Liver (tissue), 9 donors: Measurements from ENCODE around the gene ZNF320. TPM values are rescaled to one million over a fixed set of nuclear protein-coding genes. Genes with fewer than 3 reads are reported as not detected.
A peak's percentile ranks its signal among the peaks of the same experiment; 100 is the strongest.
"Not testable (repeated sequence)": the region's sequence is repeated elsewhere in the genome, so short reads cannot be mapped to it uniquely, and the experiment has no call there.

Experiments
- DNase-seq: peaks from one replicate; pipeline ENCODE4 v3.0.0-alpha.2; 2017; ENCODE audit warnings: low spot score
- H3K27ac ChIP-seq, 2 donors: one replicate each; pipeline ENCODE4 v1.7.0; 2013; ENCODE audit warnings: inconsistent platforms in 2 of 2, low read length in 2 of 2, control low read depth in 1 of 2, low read depth in 1 of 2, mild to moderate bottlenecking in 1 of 2
- H3K27me3 ChIP-seq, 4 donors: one replicate each; pipeline versions ENCODE4 v1.6.1 to v1.7.0; 2013; ENCODE audit warnings: low read length in 3 of 4, inconsistent platforms in 1 of 4, mild to moderate bottlenecking in 1 of 4, moderate library complexity in 1 of 4; ENCODE audit not compliant: control insufficient read depth in 4 of 4, insufficient read depth in 4 of 4
- H3K36me3 ChIP-seq, 4 donors: one replicate each; pipeline versions ENCODE4 v1.6.1 to v1.7.0; 2013; ENCODE audit warnings: low read length in 3 of 4, mild to moderate bottlenecking in 3 of 4, low read depth in 1 of 4, moderate library complexity in 1 of 4; ENCODE audit not compliant: control insufficient read depth in 4 of 4, insufficient read depth in 3 of 4
- H3K4me1 ChIP-seq, 4 donors: one replicate each; pipeline versions ENCODE4 v1.6.1 to v1.7.0; 2013; ENCODE audit warnings: low read length in 3 of 4, mild to moderate bottlenecking in 3 of 4, moderate library complexity in 1 of 4; ENCODE audit not compliant: control insufficient read depth in 4 of 4, insufficient read depth in 4 of 4
- H3K4me3 ChIP-seq, 3 donors: one replicate each; pipeline versions ENCODE4 v1.6.1 to v1.7.0; 2013; ENCODE audit warnings: low read length in 3 of 3, control low read depth in 1 of 3, low read depth in 1 of 3, mild to moderate bottlenecking in 1 of 3
- H3K9ac ChIP-seq, 2 donors: one replicate each; pipeline ENCODE4 v1.7.0; 2013; ENCODE audit warnings: low read length in 2 of 2, mild to moderate bottlenecking in 2 of 2, moderate library complexity in 2 of 2, control low read depth in 1 of 2, low read depth in 1 of 2
- H3K9me3 ChIP-seq, 4 donors: one replicate each; pipeline versions ENCODE4 v1.6.1 to v1.7.0; 2013; ENCODE audit warnings: low read length in 3 of 4; ENCODE audit not compliant: control insufficient read depth in 4 of 4
- ATF3 ChIP-seq: IDR thresholded peaks from 2 replicates; pipeline ENCODE4 v1.6.1; 2016; ENCODE audit warnings: antibody characterized with exemption
- EGR1 ChIP-seq, 2 donors: IDR thresholded peaks; 2 replicates each; pipeline ENCODE4 v1.6.1; 2016 to 2018; ENCODE audit warnings: antibody characterized with exemption in 2 of 2, low read depth in 2 of 2
- FOXA1 ChIP-seq: IDR thresholded peaks from 2 replicates; pipeline ENCODE4 v1.6.1; 2016; ENCODE audit warnings: antibody characterized with exemption
- FOXA2 ChIP-seq: IDR thresholded peaks from 2 replicates; pipeline ENCODE4 v1.6.1; 2016; ENCODE audit warnings: antibody characterized with exemption
- GABPA ChIP-seq, 2 donors: IDR thresholded peaks in 1 of 2; conservative IDR thresholded peaks in 1 of 2; 2 replicates each; pipeline ENCODE4 v1.6.1; 2016; ENCODE audit warnings: antibody characterized with exemption in 2 of 2, mild to moderate bottlenecking in 1 of 2, moderate library complexity in 1 of 2
- HNF4A ChIP-seq, 2 donors: conservative IDR thresholded peaks; 2 replicates each; pipeline ENCODE4 v1.6.1; 2016; ENCODE audit warnings: antibody characterized with exemption in 2 of 2, mild to moderate bottlenecking in 2 of 2
- HNF4G ChIP-seq: IDR thresholded peaks from 2 replicates; pipeline ENCODE4 v1.6.1; 2016; ENCODE audit warnings: antibody characterized with exemption
- JUND ChIP-seq, 2 donors: IDR thresholded peaks; 2 replicates each; pipeline ENCODE4 v1.6.1; 2016; ENCODE audit warnings: antibody characterized with exemption in 2 of 2
- MAX ChIP-seq: IDR thresholded peaks from 2 replicates; pipeline ENCODE4 v1.6.1; 2016; ENCODE audit warnings: antibody characterized with exemption
- RAD21 ChIP-seq, 2 donors: IDR thresholded peaks; 2 replicates each; pipeline ENCODE4 v1.6.1; 2016; ENCODE audit warnings: antibody characterized with exemption in 2 of 2, mild to moderate bottlenecking in 2 of 2
- RXRA ChIP-seq, 2 donors: IDR thresholded peaks; 2 replicates each; pipeline ENCODE4 v1.6.1; 2017 to 2018; ENCODE audit warnings: antibody characterized with exemption in 2 of 2, mild to moderate bottlenecking in 1 of 2
- SP1 ChIP-seq: IDR thresholded peaks from 2 replicates; pipeline ENCODE4 v1.6.1; 2018; ENCODE audit warnings: antibody characterized with exemption, mild to moderate bottlenecking
- TAF1 ChIP-seq: conservative IDR thresholded peaks from 2 replicates; pipeline ENCODE4 v1.6.1; 2016; ENCODE audit warnings: antibody characterized with exemption, mild to moderate bottlenecking
- YY1 ChIP-seq: IDR thresholded peaks from 2 replicates; pipeline ENCODE4 v1.6.1; 2016; ENCODE audit warnings: antibody characterized with exemption, mild to moderate bottlenecking
- ZBTB33 ChIP-seq: IDR thresholded peaks from 2 replicates; pipeline ENCODE4 v1.6.1; 2016; ENCODE audit warnings: antibody characterized with exemption
- WGBS: extraction: QIAGEN DNeasy Blood & Tissue Kit; methylation state at CpG from one replicate; pipeline ENCODE4 v1.1.7; 2013; 5-methylcytosine and 5-hydroxymethylcytosine counted together
- polyA plus RNA-seq, 2 donors: library from polyadenylated mRNA; stranded (reverse) in 1 of 2; unstranded in 1 of 2; fragments of 200-250 nt in 1 of 2; fragments of >200 nt in 1 of 2; fragmentation: Nextera tagmentation in 1 of 2; extraction: Ambion mirVana in 1 of 2; gene quantifications; one replicate each; pipeline versions ENCODE4 v1.2.1 to v1.2.3, GENCODE V29; 2013 to 2015
- total RNA-seq, 2 donors: library from RNA; depleted of rRNA; stranded (reverse); fragments of >200 nt; gene quantifications; one replicate each; pipeline ENCODE4 v1.2.3, GENCODE V29; 2014
- donor health status: healthy.
- donor health status: healthy.
- donor health status: healthy.
- donor health status: healthy.
- donor health status: healthy.

The ZNF320 gene
- total and polyA plus RNA-seq, 4 donors: 0.65 to 4.6 (median 1.8) TPM

- Histone ChIP-seq H3K9me3 (peaks cover 4 to 31% (median 6%) of the 10 kb centered on the region in 4 donors), H3K27me3 (no peaks in the 10 kb centered on the region), H3K4me1 (no peaks in the 10 kb centered on the region), H3K36me3 (no peaks in the 10 kb centered on the region), H3K9ac (no peak overlapping the region), H3K4me3 (no peak overlapping the region), H3K27ac (no peak overlapping the region)
- 94% methylated on average over 7 of the region's 7 CpGs for WGBS
- DNase-seq: no peak
- TF ChIP-seq HNF4A (conservative IDR thresholded peaks at IDR 0.05) (no peak), GABPA (IDR thresholded peaks at IDR 0.05 in 1 of 2, conservative IDR thresholded peaks at IDR 0.05 in 1 of 2) (no peak), ATF3 (no peak), SP1 (no peak), FOXA2 (no peak), EGR1 (IDR thresholded peaks at IDR 0.05; ENCODE audit: low read depth in 2 of 2) (no peak), YY1 (no peak), RAD21 (IDR thresholded peaks at IDR 0.05) (no peak), FOXA1 (no peak), RXRA (IDR thresholded peaks at IDR 0.05) (no peak), MAX (no peak), ZBTB33 (no peak), TAF1 (no peak), JUND (IDR thresholded peaks at IDR 0.05) (no peak), HNF4G (no peak)
Observed at GRCh38 chr19:52889076-52889475, 8.4 kb downstream of the ZNF320 start.

- no peak for DNase-seq
- TF ChIP-seq FOXA2 (no peak), YY1 (no peak), RXRA (IDR thresholded peaks at IDR 0.05) (no peak), JUND (IDR thresholded peaks at IDR 0.05) (no peak), FOXA1 (no peak), SP1 (no peak), MAX (no peak), HNF4A (conservative IDR thresholded peaks at IDR 0.05) (no peak), ZBTB33 (no peak), EGR1 (IDR thresholded peaks at IDR 0.05; ENCODE audit: low read depth in 2 of 2) (no peak)
- 92% methylated on average over 11 of the region's 11 CpGs for WGBS
- peaks cover 25 to 68% (median 39%) of the 10 kb centered on the region in 4 donors for H3K9me3 ChIP-seq
- no peak overlapping the region for H3K27ac ChIP-seq
- H3K9ac ChIP-seq: no peak overlapping the region
- peaks cover 3 to 16% (median 4%) of the 10 kb centered on the region in 4 donors for H3K36me3 ChIP-seq
- no peaks in the 10 kb centered on the region for H3K4me1 ChIP-seq
- H3K4me3 ChIP-seq: peak overlapping the region in 1 of 3 donors; percentile 25
- H3K27me3 ChIP-seq: no peaks in the 10 kb centered on the region
Observed at GRCh38 chr19:52880895-52881389, 16.5 kb downstream of the ZNF320 start.

- H3K36me3 ChIP-seq, H3K27me3 ChIP-seq, H3K4me1 ChIP-seq, H3K27ac ChIP-seq, H3K4me3 ChIP-seq, DNase-seq, H3K9ac ChIP-seq: not testable (repeated sequence)
- H3K9me3 ChIP-seq: peaks cover 12 to 23% (median 15%) of the 10 kb centered on the region in 4 donors
- 51% methylated on average over 6 of the region's 6 CpGs for whole genome bisulfite sequencing
Observed at GRCh38 chr19:52872996-52873395, 24.4 kb downstream of the ZNF320 start.
